ENCODE data around the gene ADD3.
A peak's percentile ranks its signal among the peaks of the same experiment; 100 is the strongest.

ADD3 gene

GRCh38 chr10:110137142-110137545, 129.4 kb downstream of the ADD3 start:
- peak; percentile 59; the same call in 1 of the 2 replicates for TF ChIP-seq MYC (IDR thresholded peaks at IDR 0.05; ENCODE audit: low read depth, low read length)
- TF ChIP-seq, protein P1, sequence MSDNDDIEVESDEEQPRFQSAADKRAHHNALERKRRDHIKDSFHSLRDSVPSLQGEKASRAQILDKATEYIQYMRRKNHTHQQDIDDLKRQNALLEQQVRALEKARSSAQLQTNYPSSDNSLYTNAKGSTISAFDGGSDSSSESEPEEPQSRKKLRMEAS (IDR thresholded peaks at IDR 0.05; ENCODE audit: low read depth, low read length), result peak; percentile 51
- TF ChIP-seq, protein P2, sequence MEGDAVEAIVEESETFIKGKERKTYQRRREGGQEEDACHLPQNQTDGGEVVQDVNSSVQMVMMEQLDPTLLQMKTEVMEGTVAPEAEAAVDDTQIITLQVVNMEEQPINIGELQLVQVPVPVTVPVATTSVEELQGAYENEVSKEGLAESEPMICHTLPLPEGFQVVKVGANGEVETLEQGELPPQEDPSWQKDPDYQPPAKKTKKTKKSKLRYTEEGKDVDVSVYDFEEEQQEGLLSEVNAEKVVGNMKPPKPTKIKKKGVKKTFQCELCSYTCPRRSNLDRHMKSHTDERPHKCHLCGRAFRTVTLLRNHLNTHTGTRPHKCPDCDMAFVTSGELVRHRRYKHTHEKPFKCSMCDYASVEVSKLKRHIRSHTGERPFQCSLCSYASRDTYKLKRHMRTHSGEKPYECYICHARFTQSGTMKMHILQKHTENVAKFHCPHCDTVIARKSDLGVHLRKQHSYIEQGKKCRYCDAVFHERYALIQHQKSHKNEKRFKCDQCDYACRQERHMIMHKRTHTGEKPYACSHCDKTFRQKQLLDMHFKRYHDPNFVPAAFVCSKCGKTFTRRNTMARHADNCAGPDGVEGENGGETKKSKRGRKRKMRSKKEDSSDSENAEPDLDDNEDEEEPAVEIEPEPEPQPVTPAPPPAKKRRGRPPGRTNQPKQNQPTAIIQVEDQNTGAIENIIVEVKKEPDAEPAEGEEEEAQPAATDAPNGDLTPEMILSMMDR (IDR thresholded peaks at IDR 0.05; ENCODE audit: low read depth, low read length), result peak; percentile 64
- no peak for TF ChIP-seq POLR2A (IDR thresholded peaks at IDR 0.05; ENCODE audit: extremely low read depth, insufficient read length)
- peak; percentile 91 for DNase-seq (ENCODE audit: low read depth)
- H3K4me3 ChIP-seq (ENCODE audit: low read depth, low read length), result peak overlapping the region; percentile 50

DNA sequence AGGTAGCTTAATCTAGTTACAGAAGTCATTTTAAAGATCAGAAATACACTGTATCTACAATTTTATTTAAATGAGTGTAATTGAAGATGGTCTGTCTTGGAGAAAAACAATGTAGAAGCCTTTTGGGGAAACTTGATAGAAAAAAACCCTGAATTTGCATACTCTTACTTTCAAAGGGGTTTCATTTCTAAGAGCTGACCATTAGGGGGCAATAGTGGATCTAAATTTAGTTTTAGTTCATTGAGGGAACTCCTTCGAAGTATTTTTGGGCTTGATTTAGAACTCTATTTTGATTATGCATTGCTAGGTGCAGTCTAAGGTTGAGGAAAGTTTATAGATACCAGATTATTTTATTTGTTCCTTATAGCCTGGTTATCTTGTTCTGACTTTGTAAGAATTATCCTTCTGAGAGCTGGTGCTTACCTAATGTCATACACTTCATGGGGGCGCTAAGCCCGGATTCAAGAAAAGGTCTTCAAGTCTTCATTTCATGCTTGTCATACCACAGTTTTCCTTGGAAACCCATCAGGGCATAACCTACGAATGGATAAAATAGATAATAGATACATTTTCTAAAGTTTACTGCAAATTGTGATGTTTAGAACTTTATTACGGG, 130.5 kb downstream of the ADD3 start:
- peak; percentile 86 for DNase-seq (ENCODE audit: low read depth)
- TF ChIP-seq, protein P2 (IDR thresholded peaks at IDR 0.05; ENCODE audit: low read depth, low read length), result peak; percentile 37
- TF ChIP-seq MYC (IDR thresholded peaks at IDR 0.05; ENCODE audit: low read depth, low read length) (peak; percentile 33; the same call in 1 of the 2 replicates), POLR2A (IDR thresholded peaks at IDR 0.05; ENCODE audit: extremely low read depth, insufficient read length) (no peak)
- TF ChIP-seq, protein P1 (IDR thresholded peaks at IDR 0.05; ENCODE audit: low read depth, low read length), result peak; percentile 27; the same call in 1 of the 2 replicates
- no peak overlapping the region for H3K4me3 ChIP-seq (ENCODE audit: low read depth, low read length)

DNA sequence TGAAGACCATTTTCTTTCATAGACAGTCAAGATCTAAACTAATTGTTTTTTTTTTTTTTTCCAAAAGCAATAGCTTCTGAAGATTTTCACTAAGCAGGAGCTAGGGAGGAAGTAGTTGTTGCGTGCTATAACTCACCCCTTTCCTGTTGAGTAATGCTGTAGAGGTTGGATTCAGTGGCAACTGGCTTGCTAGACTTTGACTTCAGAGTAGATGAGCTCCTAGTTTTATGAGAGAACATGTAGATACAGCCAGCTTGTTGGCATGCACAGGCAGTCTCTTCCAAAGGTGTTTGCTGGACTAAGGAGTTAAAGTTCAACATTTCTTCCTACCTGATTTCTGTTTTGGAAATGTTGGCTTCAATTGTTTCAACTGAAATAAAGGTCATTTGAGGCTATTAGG, 133.4 kb downstream of the ADD3 start:
- TF ChIP-seq, protein P1 (IDR thresholded peaks at IDR 0.05; ENCODE audit: low read depth, low read length), result peak; percentile 70
- no peak for TF ChIP-seq POLR2A (IDR thresholded peaks at IDR 0.05; ENCODE audit: extremely low read depth, insufficient read length)
- TF ChIP-seq, protein P2 (IDR thresholded peaks at IDR 0.05; ENCODE audit: low read depth, low read length), result no peak
- peak; percentile 74 for TF ChIP-seq MYC (IDR thresholded peaks at IDR 0.05; ENCODE audit: low read depth, low read length)
- peak; percentile 97 for DNase-seq (ENCODE audit: low read depth)
- peak overlapping the region; percentile 29 for H3K4me3 ChIP-seq (ENCODE audit: low read depth, low read length)

GRCh38 chr10:110141871-110142635, 134.3 kb downstream of the ADD3 start:
- peak overlapping the region; percentile 29 for H3K4me3 ChIP-seq (ENCODE audit: low read depth, low read length)
- DNase-seq (ENCODE audit: low read depth), result peak; percentile 96
- TF ChIP-seq, protein P2 (IDR thresholded peaks at IDR 0.05; ENCODE audit: low read depth, low read length), result no peak
- TF ChIP-seq MYC (IDR thresholded peaks at IDR 0.05; ENCODE audit: low read depth, low read length), result peak; percentile 54
- TF ChIP-seq, protein P1 (IDR thresholded peaks at IDR 0.05; ENCODE audit: low read depth, low read length), result peak; percentile 39; the same call in 1 of the 2 replicates

GRCh38 chr10:110142965-110143364, 135.2 kb downstream of the ADD3 start:
- no peak for TF ChIP-seq POLR2A (IDR thresholded peaks at IDR 0.05; ENCODE audit: extremely low read depth, insufficient read length)
- TF ChIP-seq, protein P2 (IDR thresholded peaks at IDR 0.05; ENCODE audit: low read depth, low read length), result no peak
- TF ChIP-seq MYC (IDR thresholded peaks at IDR 0.05; ENCODE audit: low read depth, low read length), result no peak
- TF ChIP-seq, protein P1 (IDR thresholded peaks at IDR 0.05; ENCODE audit: low read depth, low read length), result no peak
- no peak overlapping the region for H3K4me3 ChIP-seq (ENCODE audit: low read depth, low read length)
- no peak for DNase-seq (ENCODE audit: low read depth)

Measured in NB4 (cell line).